ENCODE data around the gene LILRB3. TPM values are rescaled to one million over a fixed set of nuclear protein-coding genes. Genes with fewer than 3 reads are reported as not detected.
"Not testable (repeated sequence)": the region's sequence is repeated elsewhere in the genome, so short reads cannot be mapped to it uniquely, and the experiment has no call there.

LILRB3 gene
- total RNA-seq, 2 experiments from 2014 or later, result 1.1 to 1.3 TPM

DNA sequence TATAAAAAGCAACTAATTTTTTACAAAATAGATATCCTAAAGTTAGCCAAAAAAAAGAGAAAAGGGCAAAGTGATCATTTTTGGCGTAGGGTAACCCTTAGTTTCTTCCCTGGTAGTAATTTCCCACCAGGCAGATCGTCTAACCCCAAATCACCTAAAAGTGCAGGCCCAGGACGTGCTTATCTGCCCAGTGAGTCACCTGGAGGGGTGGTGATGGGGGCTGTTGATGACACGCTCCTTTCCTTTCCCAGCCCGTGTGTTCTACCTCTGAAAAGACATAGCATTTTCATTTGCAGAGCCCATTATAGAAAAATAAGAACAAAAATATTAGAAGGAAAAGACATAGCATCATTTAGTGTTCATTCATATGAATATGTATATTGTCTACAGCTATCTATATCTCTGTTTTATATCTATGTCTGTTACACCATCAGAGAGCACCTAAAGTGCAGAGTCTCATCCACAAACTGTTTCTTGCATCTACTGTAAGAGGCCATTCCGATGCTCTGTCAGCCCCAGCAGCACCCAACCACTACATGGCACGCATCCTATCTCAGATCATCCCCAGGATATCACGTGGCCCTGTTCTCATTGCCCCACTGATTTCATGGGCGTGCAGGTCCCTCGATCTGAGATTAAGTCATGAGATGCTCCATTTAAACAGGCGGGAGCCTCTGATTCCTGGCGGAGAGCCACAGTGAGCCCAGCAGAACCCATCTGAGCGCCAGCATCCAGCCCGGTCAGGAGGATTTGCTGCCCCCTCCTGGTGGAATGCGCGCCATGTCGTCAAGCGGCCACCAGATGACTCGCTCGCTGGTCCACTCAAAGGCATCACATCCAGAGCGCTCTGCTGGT lies 8.5 kb upstream of the LILRB3 start:
- H3K27me3 Mint-ChIP-seq, result peaks cover 40% of the 10 kb centered on the region
- no peak overlapping the region for H3K27ac Mint-ChIP-seq
- no peaks in the 10 kb centered on the region for H3K36me3 Mint-ChIP-seq (ENCODE audit: low read depth)
- H3K9me3 Mint-ChIP-seq, result no peaks in the 10 kb centered on the region
- H3K27ac ChIP-seq (ENCODE audit: low read depth in 1 of 2, low read length in 2 of 2), result no peak overlapping the region
- H3K4me3 ChIP-seq (ENCODE audit: low read length), result no peak overlapping the region
- H3K4me1 Mint-ChIP-seq (ENCODE audit: low read depth), result peaks cover 4% of the 10 kb centered on the region
- TF ChIP-seq, protein P1, sequence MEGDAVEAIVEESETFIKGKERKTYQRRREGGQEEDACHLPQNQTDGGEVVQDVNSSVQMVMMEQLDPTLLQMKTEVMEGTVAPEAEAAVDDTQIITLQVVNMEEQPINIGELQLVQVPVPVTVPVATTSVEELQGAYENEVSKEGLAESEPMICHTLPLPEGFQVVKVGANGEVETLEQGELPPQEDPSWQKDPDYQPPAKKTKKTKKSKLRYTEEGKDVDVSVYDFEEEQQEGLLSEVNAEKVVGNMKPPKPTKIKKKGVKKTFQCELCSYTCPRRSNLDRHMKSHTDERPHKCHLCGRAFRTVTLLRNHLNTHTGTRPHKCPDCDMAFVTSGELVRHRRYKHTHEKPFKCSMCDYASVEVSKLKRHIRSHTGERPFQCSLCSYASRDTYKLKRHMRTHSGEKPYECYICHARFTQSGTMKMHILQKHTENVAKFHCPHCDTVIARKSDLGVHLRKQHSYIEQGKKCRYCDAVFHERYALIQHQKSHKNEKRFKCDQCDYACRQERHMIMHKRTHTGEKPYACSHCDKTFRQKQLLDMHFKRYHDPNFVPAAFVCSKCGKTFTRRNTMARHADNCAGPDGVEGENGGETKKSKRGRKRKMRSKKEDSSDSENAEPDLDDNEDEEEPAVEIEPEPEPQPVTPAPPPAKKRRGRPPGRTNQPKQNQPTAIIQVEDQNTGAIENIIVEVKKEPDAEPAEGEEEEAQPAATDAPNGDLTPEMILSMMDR (IDR thresholded peaks at IDR 0.05), result peak; percentile 84
- intact Hi-C loops (cut with DNase I, micrococcal nuclease), result loop anchor here (1.0 to 5.0 kb wide), 2 partner anchors 44 to 63 kb away; partner anchors contain the start of gene MBOAT7 (in 1 of the 2)
- peaks cover 5% of the 10 kb centered on the region for H3K4me1 ChIP-seq (ENCODE audit: insufficient read depth, low read length)
- H3K4me3 Mint-ChIP-seq, result no peak overlapping the region
- peaks cover 11 to 20% of the 10 kb centered on the region in 2 experiments for H3K27me3 ChIP-seq (ENCODE audit: control insufficient read depth in 1 of 2, insufficient read depth in 2 of 2, low read length in 2 of 2)
- POLR2A ChIA-PET, result interaction anchor here (1.6 kb wide), 1 partner anchor 94 kb away, joined by 5 read pairs; the partner anchor contains the start of gene CNOT3
- no peaks in the 10 kb centered on the region for H3K9me3 ChIP-seq (ENCODE audit: control insufficient read depth in 1 of 2, insufficient read depth in 1 of 2, low read length in 2 of 2)
- H3K36me3 ChIP-seq (ENCODE audit: insufficient read depth, low read length), result no peaks in the 10 kb centered on the region
- DNase-seq (peak; percentile 73 to 93 (median 86)), ATAC-seq (ENCODE audit: poor library complexity) (peak; percentile 99)
- CTCF ChIA-PET, result interaction anchor here (1.6 kb wide), 1 partner anchor 63 kb away, joined by 6 read pairs; no protein-coding TSS in a partner anchor

DNA sequence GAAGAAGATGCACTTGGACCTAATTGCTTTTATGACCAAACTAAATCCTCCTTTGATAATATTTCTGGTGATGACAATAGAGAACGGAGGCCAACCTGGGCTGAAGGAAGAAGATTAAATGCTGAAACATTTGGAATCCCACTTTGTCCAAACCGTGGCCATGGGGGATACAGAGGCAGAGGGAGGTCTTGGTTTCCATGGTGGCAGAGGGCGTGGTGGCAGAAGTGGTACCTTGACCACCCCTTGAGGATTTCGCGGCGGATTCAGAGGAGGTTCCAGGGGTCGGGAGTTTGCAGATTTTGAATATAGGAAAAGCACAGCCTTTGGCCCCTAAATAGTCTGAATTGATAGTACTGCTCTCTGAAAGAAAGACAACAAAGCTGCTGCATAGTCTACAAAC lies 7.2 kb upstream of the LILRB3 start:
- intact Hi-C loops (cut with DNase I, micrococcal nuclease), result loop anchor here in 1 of 2 experiments (5.0 kb wide), 1 partner anchor 43 kb away; the partner anchor contains the start of gene MBOAT7
- TF ChIP-seq, protein P1 (IDR thresholded peaks at IDR 0.05), result no peak
- Histone ChIP-seq H3K9me3 (ENCODE audit: control insufficient read depth in 1 of 2, insufficient read depth in 1 of 2, low read length in 2 of 2) (no peaks in the 10 kb centered on the region), H3K27ac (ENCODE audit: low read depth in 1 of 2, low read length in 2 of 2) (no peak overlapping the region), H3K4me1 (ENCODE audit: insufficient read depth, low read length) (peaks cover 5% of the 10 kb centered on the region), H3K36me3 (ENCODE audit: insufficient read depth, low read length) (no peaks in the 10 kb centered on the region), H3K27me3 (ENCODE audit: control insufficient read depth in 1 of 2, insufficient read depth in 2 of 2, low read length in 2 of 2) (peaks cover 8 to 12% of the 10 kb centered on the region in 2 experiments), H3K4me3 (ENCODE audit: low read length) (no peak overlapping the region)
- Mint-ChIP-seq H3K4me3 (no peak overlapping the region), H3K36me3 (ENCODE audit: low read depth) (no peaks in the 10 kb centered on the region), H3K27ac (no peak overlapping the region), H3K4me1 (ENCODE audit: low read depth) (peaks cover 4% of the 10 kb centered on the region), H3K9me3 (no peaks in the 10 kb centered on the region), H3K27me3 (peaks cover 39% of the 10 kb centered on the region)
- ATAC-seq (ENCODE audit: poor library complexity) (no peak), DNase-seq (no peak)
- ChIA-PET CTCF (no interaction called here), POLR2A (no interaction called here)

GRCh38 chr19:54229146-54229545 lies 6.3 kb upstream of the LILRB3 start:
- CTCF ChIA-PET, result no interaction called here

GRCh38 chr19:54224619-54225018 lies 1.8 kb upstream of the LILRB3 start:
- H3K4me3 ChIP-seq (ENCODE audit: low read length); H3K36me3 Mint-ChIP-seq (ENCODE audit: low read depth); intact Hi-C loops (cut with DNase I, micrococcal nuclease); POLR2A ChIA-PET; H3K9me3 Mint-ChIP-seq; H3K36me3 ChIP-seq (ENCODE audit: insufficient read depth, low read length); H3K27ac ChIP-seq (ENCODE audit: low read depth in 1 of 2, low read length in 2 of 2); H3K27me3 Mint-ChIP-seq; DNase-seq; H3K27me3 ChIP-seq (ENCODE audit: control insufficient read depth in 1 of 2, insufficient read depth in 2 of 2, low read length in 2 of 2); CTCF ChIA-PET; H3K9me3 ChIP-seq (ENCODE audit: control insufficient read depth in 1 of 2, insufficient read depth in 1 of 2, low read length in 2 of 2); H3K4me3 Mint-ChIP-seq; H3K4me1 Mint-ChIP-seq (ENCODE audit: low read depth); H3K27ac Mint-ChIP-seq; ATAC-seq (ENCODE audit: poor library complexity); H3K4me1 ChIP-seq (ENCODE audit: insufficient read depth, low read length): not testable (repeated sequence)

More at GRCh38 chr19:54229146-54229545, 6.3 kb upstream of the LILRB3 start:
- Histone ChIP-seq H3K4me3 (ENCODE audit: low read length) (no peak overlapping the region), H3K36me3 (ENCODE audit: insufficient read depth, low read length) (no peaks in the 10 kb centered on the region), H3K4me1 (ENCODE audit: insufficient read depth, low read length) (peaks cover 5% of the 10 kb centered on the region), H3K27ac (ENCODE audit: low read depth in 1 of 2, low read length in 2 of 2) (no peak overlapping the region), H3K27me3 (ENCODE audit: control insufficient read depth in 1 of 2, insufficient read depth in 2 of 2, low read length in 2 of 2) (peaks cover 5 to 10% of the 10 kb centered on the region in 2 experiments), H3K9me3 (ENCODE audit: control insufficient read depth in 1 of 2, insufficient read depth in 1 of 2, low read length in 2 of 2) (no peaks in the 10 kb centered on the region)
- DNase-seq, result no peak
- peaks cover 30% of the 10 kb centered on the region for H3K27me3 Mint-ChIP-seq
- POLR2A ChIA-PET, result no interaction called here
- peaks cover 4% of the 10 kb centered on the region for H3K4me1 Mint-ChIP-seq (ENCODE audit: low read depth)
- H3K9me3 Mint-ChIP-seq, result no peaks in the 10 kb centered on the region
- ATAC-seq (ENCODE audit: poor library complexity), result no peak
- H3K4me3 Mint-ChIP-seq, result no peak overlapping the region
- intact Hi-C loops (cut with DNase I, micrococcal nuclease), result no loop called here
- TF ChIP-seq, protein P1 (IDR thresholded peaks at IDR 0.05), result no peak
- H3K27ac Mint-ChIP-seq, result no peak overlapping the region
- H3K36me3 Mint-ChIP-seq (ENCODE audit: low read depth), result no peaks in the 10 kb centered on the region

- H3K27ac ChIP-seq (ENCODE audit: low read depth in 1 of 2, low read length in 2 of 2); H3K9me3 Mint-ChIP-seq; H3K4me1 ChIP-seq (ENCODE audit: insufficient read depth, low read length); H3K4me1 Mint-ChIP-seq (ENCODE audit: low read depth); H3K4me3 ChIP-seq (ENCODE audit: low read length); H3K27me3 ChIP-seq (ENCODE audit: control insufficient read depth in 1 of 2, insufficient read depth in 2 of 2, low read length in 2 of 2); H3K27ac Mint-ChIP-seq; H3K9me3 ChIP-seq (ENCODE audit: control insufficient read depth in 1 of 2, insufficient read depth in 1 of 2, low read length in 2 of 2); POLR2A ChIA-PET; H3K36me3 Mint-ChIP-seq (ENCODE audit: low read depth); H3K36me3 ChIP-seq (ENCODE audit: insufficient read depth, low read length); CTCF ChIA-PET; H3K27me3 Mint-ChIP-seq; ATAC-seq (ENCODE audit: poor library complexity); DNase-seq; H3K4me3 Mint-ChIP-seq: not testable (repeated sequence)
- intact Hi-C loops (cut with DNase I, micrococcal nuclease), result loop anchor here in 1 of 2 experiments (2.0 kb wide), 2 partner anchors 15 to 23 kb away; no protein-coding TSS in a partner anchor
These were observed 1.1 kb upstream of the LILRB3 start for GRCh38 chr19:54223937-54224281.
